Upper lobe of left lung (tissue), 6 donors: ENCODE results near the gene ATP2B2. TPM values are rescaled to one million over a fixed set of nuclear protein-coding genes. Genes with fewer than 3 reads are reported as not detected.

Experiments
- ATAC-seq, 2 donors: fragments of 200-7000 bp; cut with Tn5 transposase; one replicate each; pipeline ENCODE4 v1.9.1; 2022; ENCODE audit warnings: mild to moderate bottlenecking in 2 of 2, moderate library complexity in 2 of 2; ENCODE audit not compliant: low FRiP score in 2 of 2
- DNase-seq, 2 donors: peaks; one replicate each; pipeline ENCODE4 v3.0.0-alpha.2; 2019 to 2020
- H3K27ac ChIP-seq, 4 donors: fragments of 200-600 bp; sonication (generic); one replicate each; pipeline ENCODE4 v1.5.1; 2016 to 2019
- H3K27me3 ChIP-seq, 4 donors: fragments of 200-600 bp; sonication (generic); one replicate each; pipeline ENCODE4 v1.5.1; 2017 to 2019
- H3K36me3 ChIP-seq, 4 donors: fragments of 200-600 bp; sonication (generic); one replicate each; pipeline ENCODE4 v1.5.1; 2016 to 2019
- H3K4me1 ChIP-seq, 4 donors: fragments of 200-600 bp; sonication (generic); one replicate each; pipeline ENCODE4 v1.5.1; 2018 to 2019
- H3K4me3 ChIP-seq, 4 donors: fragments of 200-600 bp; sonication (generic); one replicate each; pipeline ENCODE4 v1.5.1; 2017 to 2019; ENCODE audit warnings: mild to moderate bottlenecking in 2 of 4, moderate library complexity in 1 of 4
- H3K9me3 ChIP-seq, 4 donors: fragments of 200-600 bp; sonication (generic); one replicate each; pipeline ENCODE4 v1.5.1; 2018 to 2019
- EP300 ChIP-seq, 4 donors: sonication (generic); formaldehyde crosslinking; IDR thresholded peaks; one replicate each; pipeline ENCODE4 v1.5.1; 2017; ENCODE audit warnings: antibody characterized with exemption in 4 of 4, control low read depth in 2 of 4
- POLR2A ChIP-seq, 4 donors: fragments of 450-650 bp; IDR thresholded peaks; one replicate each; pipeline ENCODE4 v1.5.1; 2016 to 2017; ENCODE audit warnings: antibody characterized with exemption in 4 of 4, mild to moderate bottlenecking in 2 of 4
- POLR2AphosphoS5 ChIP-seq, 2 donors: sonication (generic); formaldehyde crosslinking; IDR thresholded peaks; one replicate each; pipeline ENCODE4 v1.5.1; 2017; ENCODE audit warnings: antibody characterized with exemption in 2 of 2
- WGBS, 2 donors: methylation state at CpG; one replicate each; pipeline ENCODE4 v1.1.5; 2017 to 2018; 5-methylcytosine and 5-hydroxymethylcytosine counted together
- total RNA-seq, 6 donors: library from RNA; depleted of rRNA in 4 of 6; stranded (reverse); fragments of >200 nt in 4 of 6; gene quantifications; one replicate each; pipeline versions ENCODE4 v1.1.0 to v1.2.1, GENCODE V29; 2016 to 2021
- TF ChIP-seq, protein P1 (sequence below), 6 experiments: fragments of 450-650 bp in 4 of 6; fragments of 200-600 bp in 2 of 6; sonication (generic) in 2 of 6; IDR thresholded peaks; one replicate each; pipeline ENCODE4 v1.5.1; 2016 to 2019; ENCODE audit warnings: antibody characterized with exemption in 6 of 6
- donor health status: DM: no; HTN: no; CAD: no; lungs with moderate emphysema.
- donor health status: DM: no; HTN: yes; CAD: no; lungs with severe emphysema.

Gene ATP2B2
- total RNA-seq, 6 donors from 2014 or later, result 0.13 to 0.30 TPM; not detected in 4

DNA sequence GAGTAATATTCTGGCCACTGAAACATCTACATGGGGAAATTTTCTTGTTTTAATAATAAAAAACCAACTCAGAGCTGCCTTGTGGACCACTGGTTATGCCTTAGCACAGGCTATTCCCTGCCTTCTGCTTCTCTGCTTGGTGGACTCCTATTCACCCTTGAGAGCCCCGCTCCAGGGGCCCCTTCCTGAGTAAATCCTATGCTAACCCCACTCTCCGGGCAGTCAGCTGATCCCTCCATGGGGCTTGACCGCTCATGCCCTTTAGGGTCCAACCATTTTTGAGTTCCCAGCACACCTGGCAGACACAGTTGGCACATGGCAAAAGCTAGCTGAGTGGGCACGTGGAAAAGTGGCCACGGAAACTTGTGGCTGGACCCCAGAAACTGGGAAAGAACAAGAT is 38.2 kb downstream of the ATP2B2 start:
- Histone ChIP-seq H3K27me3 (peaks cover 0 to 7% (median 3%) of the 10 kb centered on the region in 4 donors), H3K4me3 (no peak overlapping the region), H3K27ac (no peak overlapping the region), H3K36me3 (no peaks in the 10 kb centered on the region), H3K4me1 (peaks cover 0 to 3% (median 0%) of the 10 kb centered on the region in 4 donors), H3K9me3 (no peaks in the 10 kb centered on the region)
- ATAC-seq (no peak), DNase-seq (no peak)
- WGBS, 2 donors, result 82 to 91% methylated on average over 5 of the region's 5 CpGs
- TF ChIP-seq, protein P1, sequence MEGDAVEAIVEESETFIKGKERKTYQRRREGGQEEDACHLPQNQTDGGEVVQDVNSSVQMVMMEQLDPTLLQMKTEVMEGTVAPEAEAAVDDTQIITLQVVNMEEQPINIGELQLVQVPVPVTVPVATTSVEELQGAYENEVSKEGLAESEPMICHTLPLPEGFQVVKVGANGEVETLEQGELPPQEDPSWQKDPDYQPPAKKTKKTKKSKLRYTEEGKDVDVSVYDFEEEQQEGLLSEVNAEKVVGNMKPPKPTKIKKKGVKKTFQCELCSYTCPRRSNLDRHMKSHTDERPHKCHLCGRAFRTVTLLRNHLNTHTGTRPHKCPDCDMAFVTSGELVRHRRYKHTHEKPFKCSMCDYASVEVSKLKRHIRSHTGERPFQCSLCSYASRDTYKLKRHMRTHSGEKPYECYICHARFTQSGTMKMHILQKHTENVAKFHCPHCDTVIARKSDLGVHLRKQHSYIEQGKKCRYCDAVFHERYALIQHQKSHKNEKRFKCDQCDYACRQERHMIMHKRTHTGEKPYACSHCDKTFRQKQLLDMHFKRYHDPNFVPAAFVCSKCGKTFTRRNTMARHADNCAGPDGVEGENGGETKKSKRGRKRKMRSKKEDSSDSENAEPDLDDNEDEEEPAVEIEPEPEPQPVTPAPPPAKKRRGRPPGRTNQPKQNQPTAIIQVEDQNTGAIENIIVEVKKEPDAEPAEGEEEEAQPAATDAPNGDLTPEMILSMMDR (IDR thresholded peaks at IDR 0.05), result no peak
- no peak for TF ChIP-seq POLR2AphosphoS5 (IDR thresholded peaks at IDR 0.05)

DNA sequence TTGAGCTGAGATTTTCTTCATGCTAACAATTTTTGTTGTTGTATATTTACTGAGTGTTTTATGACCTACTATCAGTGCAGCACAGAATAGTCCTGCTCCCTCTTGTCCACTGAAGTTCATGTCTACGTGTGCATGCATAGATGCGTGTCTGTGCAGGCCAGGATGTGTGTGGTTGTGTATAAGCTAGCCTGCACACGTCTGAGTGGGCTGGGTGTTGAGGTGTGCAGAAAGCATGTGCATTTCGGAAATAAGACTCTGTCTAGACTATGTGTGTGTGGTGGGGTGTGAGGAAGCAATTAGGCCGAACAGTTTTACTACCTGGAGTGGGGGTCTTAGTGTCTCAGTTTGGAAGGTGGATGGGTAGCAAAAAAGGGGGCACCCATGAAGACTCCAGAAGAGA is 39.2 kb downstream of the ATP2B2 start:
- Histone ChIP-seq H3K27me3 (peaks cover 0 to 7% (median 3%) of the 10 kb centered on the region in 4 donors), H3K9me3 (no peaks in the 10 kb centered on the region), H3K36me3 (no peaks in the 10 kb centered on the region), H3K27ac (no peak overlapping the region), H3K4me3 (no peak overlapping the region), H3K4me1 (peaks cover 0 to 3% (median 0%) of the 10 kb centered on the region in 4 donors)
- ATAC-seq (no peak), DNase-seq (no peak)
- TF ChIP-seq POLR2AphosphoS5 (IDR thresholded peaks at IDR 0.05), result no peak
- TF ChIP-seq POLR2A (IDR thresholded peaks at IDR 0.05), result no peak
- TF ChIP-seq EP300 (IDR thresholded peaks at IDR 0.05), result no peak
- TF ChIP-seq, protein P1 (IDR thresholded peaks at IDR 0.05), result no peak
- WGBS, 2 donors, result 72 to 80% methylated on average over 5 of the region's 5 CpGs

DNA sequence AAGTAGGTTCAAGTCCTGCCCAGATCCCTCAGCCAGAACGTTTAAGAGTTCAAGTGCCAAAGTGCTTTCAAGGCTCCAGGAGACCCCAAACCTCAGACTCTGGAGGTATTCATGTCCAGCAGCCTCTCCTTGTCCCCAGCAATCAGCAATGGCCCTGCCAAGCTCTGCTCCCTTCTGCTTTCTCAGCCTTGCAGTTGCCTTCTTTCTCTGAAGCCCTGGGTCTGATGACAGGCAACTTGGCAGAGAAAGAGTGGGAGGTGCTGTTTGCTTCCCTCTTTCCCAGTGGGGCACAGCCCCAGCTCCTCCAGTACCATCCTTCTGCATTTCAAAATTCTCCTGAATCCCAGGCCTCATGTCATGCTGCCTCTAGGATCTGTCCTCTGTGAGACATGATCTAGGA is 40.2 kb downstream of the ATP2B2 start:
- Histone ChIP-seq H3K36me3 (no peaks in the 10 kb centered on the region), H3K9me3 (no peaks in the 10 kb centered on the region), H3K27me3 (no peaks in the 10 kb centered on the region), H3K27ac (no peak overlapping the region), H3K4me1 (no peaks in the 10 kb centered on the region), H3K4me3 (no peak overlapping the region)
- no peak for TF ChIP-seq POLR2AphosphoS5 (IDR thresholded peaks at IDR 0.05)
- TF ChIP-seq EP300 (IDR thresholded peaks at IDR 0.05), result no peak
- no peak for TF ChIP-seq POLR2A (IDR thresholded peaks at IDR 0.05)
- TF ChIP-seq, protein P1 (IDR thresholded peaks at IDR 0.05), result no peak
- ATAC-seq (no peak), DNase-seq (no peak)
- 50 to 64% methylated on average over 1 of the region's 1 CpG for WGBS, 2 donors

DNA sequence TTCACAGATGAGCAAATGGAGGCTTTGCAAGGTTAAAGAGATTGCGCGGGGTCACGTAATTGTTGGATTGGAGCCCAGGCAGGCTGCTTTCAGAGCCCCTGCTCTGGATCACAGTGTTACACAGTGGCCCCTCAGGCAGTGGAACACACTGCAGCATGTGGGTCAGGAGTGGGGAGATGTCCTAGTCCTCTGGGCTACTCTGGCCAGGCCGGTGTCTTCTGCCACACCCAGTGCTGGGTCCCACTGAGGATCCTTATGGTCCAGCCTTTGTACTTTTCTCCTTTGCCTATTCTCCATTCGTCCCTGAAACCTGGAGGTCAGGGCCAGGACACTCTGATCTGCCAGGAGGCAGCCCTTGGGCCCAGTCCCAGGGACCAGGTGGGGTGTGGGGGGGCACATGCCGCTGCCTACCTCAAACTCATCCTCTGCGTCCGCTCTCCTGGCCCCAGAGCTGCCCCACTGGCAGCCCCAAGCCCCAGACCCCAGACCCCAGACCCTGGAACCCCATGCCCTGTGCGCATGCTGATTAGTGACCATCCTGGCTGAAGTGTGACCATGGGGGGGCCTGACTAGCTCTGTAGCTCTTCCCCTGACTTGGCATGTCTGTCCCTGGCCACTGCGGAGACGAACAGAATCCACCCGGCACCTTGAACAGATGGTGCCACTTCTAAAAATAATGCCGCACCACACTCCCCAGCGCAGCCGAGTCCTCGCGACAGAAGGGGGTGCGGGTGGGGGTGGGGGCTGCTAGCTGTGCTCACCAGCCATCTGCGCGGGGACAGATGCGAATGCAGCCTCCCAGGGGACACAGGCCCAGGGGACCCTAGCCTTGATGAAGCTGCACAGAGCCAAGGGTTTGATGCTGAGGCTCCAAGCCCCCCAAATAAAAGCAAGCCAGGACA is 41.6 kb downstream of the ATP2B2 start:
- Histone ChIP-seq H3K4me3 (no peak overlapping the region), H3K9me3 (no peaks in the 10 kb centered on the region), H3K4me1 (no peaks in the 10 kb centered on the region), H3K27me3 (no peaks in the 10 kb centered on the region), H3K27ac (no peak overlapping the region), H3K36me3 (no peaks in the 10 kb centered on the region)
- 66 to 85% methylated on average over 6 to 21 of the region's 21 CpGs for WGBS, 2 donors
- no peak for ATAC-seq
- TF ChIP-seq, protein P1 (IDR thresholded peaks at IDR 0.05), result no peak
- TF ChIP-seq POLR2AphosphoS5 (IDR thresholded peaks at IDR 0.05) (no peak), EP300 (IDR thresholded peaks at IDR 0.05) (no peak), POLR2A (IDR thresholded peaks at IDR 0.05) (no peak)
- peak in 1 of 2 donors; percentile 49 for DNase-seq
